HG03280 (cell line): ENCODE results near the gene STK10.
"Not testable (repeated sequence)": the region's sequence is repeated elsewhere in the genome, so short reads cannot be mapped to it uniquely, and the experiment has no call there.

Source experiments
- ATAC-seq: cut with Tn5 transposase; IDR thresholded peaks from one replicate; pipeline ENCODE4 v1.9.1; 2021; ENCODE audit warnings: mild to moderate bottlenecking, moderate library complexity; ENCODE audit not compliant: unreplicated experiment

Gene STK10

DNA sequence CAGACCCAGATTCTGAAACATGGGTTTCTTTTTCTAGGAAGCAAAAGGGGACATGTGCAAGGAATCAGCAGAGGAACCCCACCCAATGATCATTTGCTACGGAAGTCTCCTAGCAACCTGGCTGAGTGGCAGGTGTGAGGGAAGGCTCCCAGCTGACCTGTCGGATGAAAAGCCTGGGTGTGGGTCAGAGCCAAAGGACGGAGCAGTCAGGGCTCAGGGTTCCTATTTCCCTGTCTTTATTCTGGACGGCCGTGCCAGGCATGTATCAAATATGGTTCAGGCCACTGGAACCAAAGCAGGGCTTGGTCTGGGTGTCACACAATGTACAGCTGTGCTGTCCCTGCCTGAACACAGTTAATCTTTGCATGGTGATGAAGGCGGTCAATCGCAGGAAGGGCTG, 20.1 kb downstream of the STK10 start:
- no peak for ATAC-seq

DNA sequence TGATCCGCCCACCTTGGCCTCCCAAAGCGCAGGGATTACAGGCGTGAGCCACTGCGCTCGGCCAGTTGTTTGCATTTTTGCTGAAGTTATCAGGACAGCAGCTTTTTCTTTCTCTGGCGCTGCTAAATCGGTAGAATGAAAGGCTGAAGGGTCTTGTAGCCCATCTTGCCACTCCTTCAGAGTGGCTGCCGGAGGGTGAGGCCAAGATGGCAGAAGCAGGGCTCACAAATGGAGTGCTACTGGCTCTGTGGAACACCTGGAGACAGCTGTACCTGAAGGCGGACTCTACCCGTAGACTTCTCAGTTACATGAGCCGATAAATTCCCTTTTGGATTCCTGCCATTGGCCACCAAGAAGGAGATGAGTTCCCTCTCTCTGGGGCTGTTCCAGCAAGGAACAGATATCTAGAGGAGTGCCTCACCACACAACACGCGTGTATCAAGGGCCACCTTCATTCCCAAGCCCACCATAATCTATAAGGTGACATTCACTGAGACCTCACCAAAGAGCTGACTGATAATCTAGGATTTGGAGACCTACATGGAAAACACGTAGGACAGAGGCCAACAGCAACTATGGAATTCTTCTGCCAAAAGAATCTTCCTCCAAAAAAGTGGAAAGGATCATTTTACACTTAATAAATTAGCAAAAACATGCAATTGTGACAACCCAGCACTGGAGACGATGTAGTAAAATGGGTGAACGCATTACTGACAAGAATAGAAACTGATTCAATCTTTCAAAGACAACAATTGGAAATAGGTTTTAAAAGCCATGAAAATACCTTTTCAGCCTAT, 21.8 kb downstream of the STK10 start:
- ATAC-seq: no peak

- ATAC-seq: no peak
Observed at GRCh38 chr5:172165465-172165864, 22.6 kb downstream of the STK10 start.

DNA sequence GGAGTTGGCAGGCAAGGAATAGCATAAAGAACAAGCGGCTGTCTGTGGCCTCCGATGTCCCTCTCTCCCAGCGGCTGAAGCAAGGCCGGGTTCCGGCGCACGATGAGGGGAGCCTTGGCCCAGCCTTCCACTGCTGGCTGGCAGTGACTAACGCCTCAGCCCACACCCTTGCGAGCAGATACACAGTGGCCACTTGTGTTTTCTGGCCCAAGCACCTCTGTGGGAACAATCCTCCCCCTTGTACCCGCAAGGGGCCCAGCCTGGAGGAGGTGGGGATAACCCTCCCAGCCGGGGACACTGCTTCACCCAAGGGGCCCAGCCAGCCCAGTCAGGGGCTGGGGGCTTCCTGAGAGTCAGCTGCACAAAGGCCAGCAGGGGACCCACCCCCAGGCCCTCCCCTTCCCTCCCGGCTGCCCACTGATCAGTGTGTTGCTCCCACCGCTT, 23.2 kb downstream of the STK10 start:
- ATAC-seq: no peak

DNA sequence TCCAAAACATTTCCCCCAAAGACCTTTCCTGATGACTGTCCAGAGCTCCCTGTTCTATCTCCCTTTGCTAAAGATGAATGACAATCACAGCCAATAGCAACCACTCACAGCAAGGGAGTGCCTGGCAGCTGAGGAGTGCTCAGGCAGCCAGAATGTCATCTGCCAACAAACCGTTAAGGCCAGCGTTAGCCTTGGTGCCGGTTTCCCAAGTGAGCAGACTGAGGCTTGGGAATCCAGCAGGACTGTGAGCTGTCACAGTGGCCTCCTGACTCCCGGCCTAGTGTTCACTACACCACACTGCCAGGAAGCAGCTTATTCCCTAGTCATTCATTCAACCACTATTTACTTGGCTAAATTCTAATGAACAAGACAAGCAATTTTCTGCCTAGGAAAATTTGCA, 24.7 kb downstream of the STK10 start:
- ATAC-seq: no peak

- ATAC-seq: no peak
Observed at GRCh38 chr5:172162987-172163343, 25.1 kb downstream of the STK10 start.

- no peak for ATAC-seq
Observed at GRCh38 chr5:172162323-172162986, 25.6 kb downstream of the STK10 start.

DNA sequence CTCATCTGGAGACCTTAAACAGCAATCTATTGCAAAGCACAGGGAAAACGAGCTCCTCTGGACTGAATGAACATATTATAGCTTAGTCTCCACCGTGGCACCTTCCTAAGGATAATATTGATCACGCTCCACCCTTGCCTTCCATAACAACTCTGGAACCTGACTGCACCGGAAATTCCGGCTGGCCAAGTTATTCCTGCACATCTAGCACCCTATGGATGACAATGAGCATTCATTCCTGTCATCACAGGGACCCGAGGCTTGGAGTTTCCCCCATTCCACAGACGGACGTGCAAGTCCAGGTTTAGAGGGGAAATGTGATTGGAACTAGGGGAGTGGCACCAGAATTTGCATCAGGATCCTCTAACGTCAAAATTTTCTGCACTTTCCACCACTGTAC, 27.5 kb downstream of the STK10 start:
- ATAC-seq: no peak

GRCh38 chr5:172159016-172159415, 29.0 kb downstream of the STK10 start:
- ATAC-seq: no peak

DNA sequence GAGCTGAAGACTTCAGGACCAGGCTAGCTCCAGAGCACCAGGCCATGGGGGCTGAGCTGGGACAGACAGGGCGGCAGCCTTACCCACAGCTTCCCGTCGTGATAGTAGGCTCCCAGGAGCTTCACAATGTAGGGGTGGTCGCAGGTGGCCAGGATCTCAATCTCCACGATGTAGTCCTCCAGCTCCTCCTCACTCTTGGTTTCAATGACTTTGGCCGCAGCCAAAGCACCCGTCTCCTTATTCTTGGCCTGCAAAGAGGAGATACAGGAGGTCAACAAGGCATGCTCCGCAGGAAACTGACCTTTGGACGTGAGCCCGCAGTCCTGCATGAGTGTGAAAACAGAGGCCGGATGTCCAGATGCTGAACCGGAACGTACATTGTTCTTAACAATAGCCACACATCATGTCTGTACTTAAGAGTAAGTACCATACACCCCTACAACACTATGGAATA, 31.5 kb downstream of the STK10 start:
- no peak for ATAC-seq

DNA sequence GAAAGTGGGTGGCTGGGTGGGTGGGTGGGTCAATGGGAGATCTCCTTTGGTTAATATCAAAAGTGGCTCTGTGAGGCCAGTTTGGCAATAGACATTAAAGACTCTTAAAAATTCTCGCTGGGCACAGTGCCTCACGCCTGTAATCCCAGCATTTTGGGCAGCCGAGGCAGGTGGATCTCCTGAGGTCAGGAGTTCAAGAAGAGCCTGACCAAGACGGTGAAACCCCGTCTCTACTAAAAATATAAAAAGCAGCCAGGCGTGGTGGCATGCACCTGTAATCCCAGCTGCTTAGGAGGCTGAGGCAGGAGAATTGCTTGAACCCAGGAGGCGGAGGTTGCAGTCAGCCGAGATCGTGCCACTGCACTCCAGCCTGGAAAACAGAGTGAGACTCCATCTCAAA, 32.9 kb downstream of the STK10 start:
- not testable (repeated sequence) for ATAC-seq

DNA sequence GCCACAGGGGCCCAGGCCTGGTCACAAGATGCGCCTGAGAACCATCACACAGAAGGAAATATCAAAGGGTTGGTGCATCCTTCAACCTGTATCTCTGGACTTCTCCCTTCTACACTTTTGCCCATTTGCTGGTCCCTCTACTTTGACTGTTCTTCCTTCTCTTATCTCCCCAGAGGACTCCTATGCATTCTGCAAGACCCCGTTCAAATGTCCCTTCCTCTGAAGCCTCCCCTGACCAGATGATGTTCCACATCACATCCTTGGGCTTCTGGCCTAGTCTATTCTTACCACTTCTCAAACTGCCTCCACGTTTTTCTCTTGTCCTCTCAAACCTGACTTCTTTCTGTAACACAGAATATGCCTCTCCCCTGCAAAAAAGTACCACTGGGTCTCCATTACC, 34.3 kb downstream of the STK10 start:
- ATAC-seq: no peak

- ATAC-seq: no peak
Observed at GRCh38 chr5:172151661-172152210, 36.3 kb downstream of the STK10 start.

DNA sequence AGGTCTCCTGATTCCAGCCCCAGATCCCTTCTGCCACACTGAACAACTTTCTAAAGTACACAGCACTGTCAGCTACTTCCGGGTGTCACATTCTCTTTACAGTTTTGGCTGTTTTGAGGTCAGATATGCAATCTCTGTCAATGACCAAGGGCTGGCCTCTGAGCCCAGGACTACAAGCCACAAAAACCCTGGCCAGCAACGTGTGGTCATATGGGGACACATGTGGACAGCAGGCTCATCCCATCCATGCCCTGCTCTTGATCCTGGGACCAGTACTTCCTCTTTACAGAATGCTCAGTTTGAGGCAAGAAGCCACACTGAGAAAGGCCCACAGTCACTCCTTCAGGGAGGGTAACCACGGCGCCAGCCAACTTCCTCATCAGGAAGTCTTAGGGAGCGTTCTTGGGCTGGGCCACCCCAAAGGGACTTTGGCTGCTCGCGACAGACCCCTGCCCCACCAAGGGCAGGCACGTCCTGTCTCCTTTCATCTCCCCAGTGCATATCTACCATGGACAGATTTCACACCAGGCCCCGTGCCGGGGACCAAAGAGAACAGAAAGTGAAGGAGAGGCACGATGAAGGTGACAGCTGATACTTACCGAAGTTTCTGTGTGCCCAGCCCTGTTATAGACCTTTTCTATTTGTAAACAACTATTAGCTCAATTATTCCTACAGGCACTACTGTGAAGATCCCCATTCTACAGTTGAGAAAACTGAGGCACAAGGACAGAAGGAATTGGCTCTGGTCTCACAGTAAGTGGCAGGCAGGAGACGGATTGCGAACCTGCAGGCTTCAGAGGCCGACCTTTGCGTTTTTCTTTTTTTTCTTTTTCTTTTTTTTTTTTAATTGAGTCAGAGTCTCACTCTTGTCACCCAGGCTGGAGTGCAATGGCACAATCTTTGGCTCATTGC, 37.3 kb downstream of the STK10 start:
- peak; percentile 67 for ATAC-seq

DNA sequence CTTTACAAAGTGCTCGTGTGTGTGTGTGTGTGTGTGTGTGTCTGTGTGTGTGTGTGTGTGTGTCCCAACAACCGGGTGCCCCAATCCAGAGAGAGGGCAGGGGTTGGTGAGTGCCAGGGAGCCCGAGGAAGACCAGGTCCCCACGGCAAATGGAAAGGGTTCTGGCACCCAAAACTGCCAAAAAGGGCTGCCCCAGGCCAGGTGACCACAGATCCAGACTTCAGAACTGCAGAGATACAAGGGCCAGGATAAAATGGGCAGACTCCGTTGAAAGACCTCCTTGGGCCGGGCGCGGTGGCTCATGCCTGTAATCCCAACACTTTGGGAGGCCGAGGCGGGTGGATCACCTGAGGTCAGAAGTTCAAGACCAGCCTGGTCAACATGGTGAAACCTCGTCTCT, 38.5 kb downstream of the STK10 start:
- ATAC-seq: not testable (repeated sequence)

DNA sequence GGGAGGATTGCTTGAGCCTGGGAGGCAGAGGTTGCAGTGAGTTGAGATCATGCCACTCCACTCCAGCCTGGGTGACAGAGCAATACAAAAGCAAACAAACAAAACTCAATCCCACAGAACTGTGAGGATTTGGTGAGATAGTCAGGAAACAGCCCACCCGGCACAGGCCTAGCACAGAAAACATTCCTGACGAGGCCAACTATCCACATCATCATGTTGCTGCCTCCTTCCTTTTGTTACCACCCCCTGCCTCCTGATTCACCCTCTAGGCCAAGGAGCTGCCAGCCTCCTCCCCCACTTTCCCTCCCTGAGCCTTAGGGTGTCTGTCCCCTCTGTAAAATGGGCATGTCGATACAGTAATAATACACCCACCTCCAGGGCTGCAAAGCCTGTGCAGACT, 39.0 kb downstream of the STK10 start:
- no peak for ATAC-seq

- ATAC-seq: no peak
Observed at GRCh38 chr5:172148381-172148780, 39.6 kb downstream of the STK10 start.

DNA sequence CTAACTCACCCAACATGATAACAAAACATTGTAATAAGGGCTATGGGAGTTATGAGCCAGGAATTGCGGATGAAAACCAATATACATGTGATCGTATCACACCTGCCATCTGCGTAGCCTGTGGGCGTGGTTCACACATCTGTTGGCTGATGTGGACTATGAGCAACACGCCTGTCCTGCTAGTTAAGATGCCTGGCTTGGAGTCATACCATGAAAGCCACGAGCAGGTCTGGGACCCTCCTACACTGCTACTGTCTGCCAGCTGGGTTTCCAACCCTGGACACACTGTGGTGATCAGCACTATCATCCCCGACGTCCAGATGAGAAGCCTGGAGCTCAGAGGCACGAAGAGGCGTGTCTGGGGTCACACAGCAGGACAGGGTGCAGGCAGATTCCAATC, 40.2 kb downstream of the STK10 start:
- no peak for ATAC-seq

DNA sequence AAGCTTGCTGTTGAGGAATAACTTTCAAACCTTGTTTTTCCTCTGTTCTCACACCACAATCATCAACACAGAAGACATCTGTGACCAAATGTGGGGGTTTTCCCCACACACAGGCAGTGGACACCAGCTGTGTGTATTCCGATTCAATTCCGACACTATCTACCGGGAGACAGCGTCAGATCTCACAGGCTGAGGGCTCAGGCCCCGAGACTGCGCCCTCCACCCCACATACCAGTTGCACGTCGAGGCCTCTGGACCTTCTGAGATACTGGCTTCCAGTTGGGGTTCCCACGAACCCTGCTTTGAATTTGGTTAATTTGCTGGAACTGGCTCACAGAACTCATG, 41.3 kb downstream of the STK10 start:
- no peak for ATAC-seq

DNA sequence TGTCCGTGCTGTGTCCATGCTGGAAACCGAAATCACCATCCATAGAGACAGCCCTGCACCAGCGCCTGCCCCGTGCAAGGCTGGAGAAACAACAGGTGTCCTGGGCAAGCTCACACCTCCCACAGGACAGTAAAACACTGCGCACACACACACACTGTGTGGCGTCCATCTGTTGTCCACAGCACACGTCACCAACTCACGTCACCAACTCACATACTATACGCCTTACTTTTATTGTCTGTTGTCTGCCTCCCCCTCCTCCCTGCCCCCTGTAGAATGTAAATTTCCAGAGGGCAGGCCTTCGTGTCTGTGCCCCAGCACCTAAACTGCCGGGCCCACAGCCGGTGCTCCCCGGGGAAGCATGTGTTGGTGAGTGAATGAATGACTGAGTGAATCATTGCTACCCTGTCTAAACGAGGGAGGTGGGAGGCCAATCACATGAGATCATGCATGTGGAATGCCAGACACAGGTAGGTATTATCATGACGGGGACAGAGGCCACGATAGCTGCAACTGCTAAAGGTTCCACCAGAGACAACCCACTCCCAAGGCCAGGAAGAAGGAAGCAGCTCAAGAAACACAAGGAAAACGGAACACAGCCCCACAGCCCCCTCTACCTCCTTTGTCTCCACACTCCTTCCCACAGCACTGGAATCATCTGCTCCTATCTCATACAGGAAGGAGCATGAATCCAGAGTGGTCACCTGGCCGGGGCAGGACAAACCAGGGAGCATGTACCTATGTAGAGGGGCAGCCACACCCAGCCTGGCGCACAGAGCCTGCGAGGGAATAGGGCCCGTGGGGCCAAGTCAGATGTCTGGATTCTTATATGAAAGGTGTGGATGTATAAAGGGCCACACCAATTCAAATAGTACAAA, 41.9 kb downstream of the STK10 start:
- no peak for ATAC-seq
